GM21381 (cell line): ENCODE measurements around the gene TAF3.

Source experiments
- ATAC-seq: cut with Tn5 transposase; IDR thresholded peaks from one replicate; pipeline ENCODE4 v1.9.1; 2021; ENCODE audit warnings: mild to moderate bottlenecking, moderate library complexity; ENCODE audit not compliant: unreplicated experiment

The TAF3 gene

GRCh38 chr10:7932301-7933036 is 114.2 kb downstream of the TAF3 start:
- ATAC-seq, result no peak

GRCh38 chr10:7933262-7933661 is 115.0 kb downstream of the TAF3 start:
- ATAC-seq, result no peak

GRCh38 chr10:7933757-7934156 is 115.5 kb downstream of the TAF3 start:
- ATAC-seq, result no peak

DNA sequence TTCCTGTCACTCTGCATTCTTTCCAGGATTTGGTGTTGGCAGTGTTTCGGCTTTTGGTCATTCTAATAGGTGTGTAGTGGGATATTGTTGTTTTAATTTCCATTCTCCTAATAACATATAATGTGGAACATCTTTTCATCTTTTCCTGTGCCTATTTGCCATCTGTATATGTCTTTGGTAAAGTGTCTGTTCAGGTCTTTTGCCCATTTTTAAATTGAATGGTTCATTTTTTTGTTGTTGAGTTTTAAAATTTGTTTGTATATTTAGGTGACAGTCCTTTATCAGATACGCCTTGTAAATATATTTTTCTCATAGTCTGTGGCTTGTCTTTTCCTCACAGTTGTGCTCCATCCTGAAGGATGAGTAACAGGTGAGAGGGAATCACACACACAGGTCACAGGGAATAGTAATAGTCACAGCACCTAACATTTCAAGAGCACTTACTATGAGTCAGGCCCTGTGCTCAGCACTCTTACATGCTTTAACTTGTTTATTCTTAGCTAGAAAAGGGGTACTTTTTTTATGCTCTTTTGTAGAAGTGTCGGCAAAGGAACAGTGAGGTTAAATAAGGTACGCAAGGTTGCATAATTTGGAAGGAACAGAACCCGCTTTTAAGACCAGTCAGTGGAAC is 119.1 kb downstream of the TAF3 start:
- no peak for ATAC-seq

GRCh38 chr10:7941576-7941975 is 123.3 kb downstream of the TAF3 start:
- no peak for ATAC-seq

GRCh38 chr10:7942316-7942715 is 124.0 kb downstream of the TAF3 start:
- ATAC-seq, result no peak

GRCh38 chr10:7942859-7943258 is 124.6 kb downstream of the TAF3 start:
- no peak for ATAC-seq

DNA sequence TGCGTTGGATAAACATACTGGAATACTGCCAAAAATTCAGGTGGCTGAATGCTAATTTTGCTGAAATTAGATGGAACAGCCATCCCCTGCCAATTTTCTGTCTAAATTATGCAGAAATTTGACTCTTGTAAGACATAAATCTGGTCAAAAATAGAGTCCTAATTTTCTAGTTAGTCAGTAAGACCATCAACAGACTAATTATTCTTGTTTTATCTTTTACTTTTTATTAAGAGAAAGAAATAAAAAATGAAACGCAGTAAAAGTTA is 125.8 kb downstream of the TAF3 start:
- no peak for ATAC-seq

- ATAC-seq, result no peak
Observed at GRCh38 chr10:7944537-7944936, 126.2 kb downstream of the TAF3 start.

DNA sequence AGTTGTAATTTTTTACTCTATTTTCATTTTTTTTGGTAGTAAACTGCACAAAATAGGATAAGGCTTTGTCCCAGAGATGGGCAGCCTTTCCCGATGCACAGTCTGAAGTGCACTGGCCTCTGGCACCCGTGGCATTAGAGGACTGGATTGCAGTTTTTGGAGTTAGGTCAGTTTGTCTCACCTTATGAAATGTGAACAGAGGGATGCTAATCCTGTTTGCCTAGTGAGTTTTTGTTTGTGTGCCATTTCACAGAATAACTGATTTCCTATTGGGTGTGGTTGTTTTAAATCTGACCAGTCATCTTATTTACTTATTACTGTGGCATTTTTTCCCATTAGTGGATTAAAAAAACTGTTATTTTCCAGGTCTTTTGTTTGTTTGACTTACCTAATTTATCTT is 126.7 kb downstream of the TAF3 start:
- no peak for ATAC-seq

GRCh38 chr10:7945469-7946187 is 127.3 kb downstream of the TAF3 start:
- no peak for ATAC-seq

- no peak for ATAC-seq
Observed at GRCh38 chr10:7948371-7949000, 130.2 kb downstream of the TAF3 start.

GRCh38 chr10:7950981-7951847 is 132.9 kb downstream of the TAF3 start:
- no peak for ATAC-seq

DNA sequence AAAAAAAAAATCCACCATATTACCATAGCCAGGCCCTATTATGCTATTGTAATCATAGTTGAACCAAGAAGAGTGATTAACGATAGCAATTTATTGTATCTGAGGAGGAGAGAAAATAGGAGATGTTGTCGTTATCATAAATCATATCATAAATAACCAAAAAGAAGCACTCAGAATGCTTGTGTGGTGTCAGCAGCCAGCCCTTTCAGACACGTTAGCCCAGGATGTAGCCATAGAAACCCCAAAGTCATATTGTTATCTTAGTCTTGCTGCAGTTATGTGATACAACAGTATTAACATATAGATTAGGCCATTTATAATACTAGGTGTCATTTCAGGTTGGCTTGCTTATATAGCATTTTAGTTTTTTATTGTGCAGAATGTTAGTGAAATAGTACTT is 134.0 kb downstream of the TAF3 start:
- no peak for ATAC-seq

GRCh38 chr10:7953447-7953846 is 135.1 kb downstream of the TAF3 start:
- ATAC-seq, result no peak

DNA sequence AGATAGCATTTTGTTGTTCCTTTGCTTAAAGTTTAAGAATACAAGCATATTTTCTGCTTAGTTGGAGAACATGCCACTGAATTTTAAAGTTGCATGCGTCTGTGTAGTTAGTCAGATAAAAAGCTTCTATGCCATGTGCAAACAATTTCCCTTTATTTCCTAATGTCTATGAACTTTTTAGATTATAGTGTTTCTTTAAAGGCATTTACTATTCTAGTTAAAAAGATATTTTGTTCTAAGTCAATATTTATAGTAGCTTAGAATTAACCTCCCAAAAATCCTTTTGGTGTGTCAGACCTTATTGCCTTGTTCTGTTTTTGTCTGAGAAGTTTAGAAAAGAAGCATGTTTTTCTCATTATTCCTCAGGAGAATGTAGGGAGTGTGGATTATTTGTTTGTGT is 137.1 kb downstream of the TAF3 start:
- no peak for ATAC-seq

DNA sequence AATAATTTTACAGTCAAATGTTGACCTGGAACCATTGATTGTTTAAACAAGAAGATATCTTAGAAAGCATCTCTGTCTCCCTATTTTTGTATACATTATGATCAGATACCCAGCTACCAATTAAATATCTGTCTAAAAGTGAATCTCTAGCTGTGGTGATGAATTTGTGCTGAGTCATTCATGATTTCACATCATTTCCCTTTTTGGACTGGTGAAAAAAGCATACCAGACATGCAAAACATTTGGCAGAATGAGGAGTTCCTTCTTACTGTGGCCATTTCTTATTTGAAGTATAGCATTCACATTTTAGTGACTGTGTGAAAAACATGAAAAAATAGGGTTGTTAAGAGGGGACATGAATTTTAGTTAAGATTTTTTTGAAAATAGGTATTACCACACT is 138.2 kb downstream of the TAF3 start:
- peak; percentile 99 for ATAC-seq

DNA sequence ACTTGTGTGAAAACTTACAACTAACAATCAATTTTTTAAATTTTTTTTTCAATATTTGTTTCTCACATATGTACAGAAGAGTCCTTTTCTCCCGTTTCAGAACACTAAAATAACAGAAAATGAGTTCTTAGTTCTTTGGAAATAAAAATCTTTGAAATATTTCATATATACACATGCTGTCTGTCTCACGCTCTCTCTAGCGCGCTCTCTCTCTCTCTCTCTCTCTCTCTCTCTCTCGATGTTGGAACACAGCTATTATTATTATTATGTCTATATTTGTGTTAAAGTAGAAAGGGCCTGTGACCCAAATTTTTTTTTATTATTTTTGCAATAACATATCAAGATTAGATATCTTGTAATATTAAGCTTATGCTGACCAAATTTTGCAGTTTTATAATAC is 139.3 kb downstream of the TAF3 start:
- no peak for ATAC-seq

DNA sequence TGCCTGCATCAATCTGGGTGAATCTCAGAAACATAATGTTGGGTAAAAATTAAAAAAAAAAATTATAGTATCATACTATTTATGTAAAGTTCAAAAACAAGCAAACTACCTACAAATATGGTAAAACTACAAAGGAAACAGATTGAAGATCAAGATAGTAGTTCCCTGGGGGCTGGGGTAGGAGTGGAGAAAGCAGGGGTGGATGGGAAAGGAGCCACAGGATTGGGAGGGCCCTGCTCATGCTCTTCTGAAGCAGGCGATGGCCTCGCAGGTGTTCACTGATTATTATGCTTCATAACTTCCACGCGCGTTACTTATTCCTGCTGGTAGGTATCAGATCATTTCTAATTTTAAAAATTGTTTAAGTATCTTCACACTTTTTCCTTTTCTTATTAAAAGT is 140.1 kb downstream of the TAF3 start:
- no peak for ATAC-seq

DNA sequence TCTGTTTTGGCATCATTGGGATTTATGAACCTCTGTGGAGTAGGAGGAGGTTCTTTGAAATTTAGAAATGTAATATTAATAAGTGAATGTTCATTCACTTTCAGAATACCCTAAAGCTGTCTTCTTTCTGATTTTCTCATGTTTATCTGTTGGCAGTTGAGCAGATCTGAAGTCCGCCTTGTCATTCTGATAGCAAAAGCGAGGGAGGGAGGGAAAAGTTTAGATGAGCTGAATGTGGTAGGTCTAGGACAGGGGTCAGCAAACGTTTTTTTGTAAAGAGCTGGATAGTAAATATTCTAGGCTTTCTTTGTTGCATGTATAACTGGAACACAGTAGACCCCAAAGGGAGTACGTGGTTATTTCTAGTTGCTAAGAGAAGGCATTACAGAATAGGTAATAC is 141.8 kb downstream of the TAF3 start:
- no peak for ATAC-seq

DNA sequence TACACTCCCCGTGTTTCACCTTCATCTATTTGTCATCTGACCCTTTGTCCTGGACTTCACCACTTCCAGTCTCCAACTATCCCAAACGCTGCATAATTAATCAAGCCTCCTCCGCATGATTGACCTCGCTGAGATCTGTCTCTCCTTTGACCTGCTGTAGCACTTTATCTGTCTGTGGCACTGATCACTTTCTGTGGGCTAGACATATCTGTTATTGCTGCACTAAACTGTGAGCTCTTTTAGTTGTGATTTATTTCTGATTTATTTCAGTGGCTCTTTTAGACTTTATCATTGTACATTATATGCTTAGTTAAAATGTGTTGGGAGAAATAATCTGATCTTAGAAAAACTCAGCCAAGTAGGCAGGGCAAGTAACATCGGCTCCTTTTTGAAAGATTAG is 144.3 kb downstream of the TAF3 start:
- ATAC-seq, result no peak
